K562 (cell line): Measurements from ENCODE around the gene CCDC136. TPM values are rescaled to one million over a fixed set of nuclear protein-coding genes. Genes with fewer than 3 reads are reported as not detected.
A peak's percentile ranks its signal among the peaks of the same experiment; 100 is the strongest.

Experiments
- C11orf30 ChIP-seq: fragments of 450-650 bp; IDR thresholded peaks from 2 replicates; pipeline ENCODE4 v1.6.1; 2016; ENCODE audit warnings: low read depth, mild to moderate bottlenecking
- CBX2 ChIP-seq: fragments of 200-600 bp; sonication (generic); IDR thresholded peaks from one replicate; pipeline ENCODE4 v1.6.1; 2012; ENCODE audit warnings: mild to moderate bottlenecking, low read length, inconsistent platforms; ENCODE audit not compliant: insufficient read depth, poor library complexity, severe bottlenecking
- CHD7 ChIP-seq: fragments of 200-600 bp; sonication (generic); IDR thresholded peaks from one replicate; pipeline ENCODE4 v1.6.1; 2012; ENCODE audit warnings: mild to moderate bottlenecking, low read depth, low read length, inconsistent platforms
- DPF2 ChIP-seq: fragments of 450-650 bp; IDR thresholded peaks from 2 replicates; pipeline ENCODE4 v1.6.1; 2016
- ETV1 ChIP-seq: fragments of 450-650 bp; conservative IDR thresholded peaks from 2 replicates; pipeline ENCODE4 v1.6.1; 2016; ENCODE audit warnings: missing genetic modification characterization, control low read depth, low read depth, missing compliant biosample characterization
- EWSR1 ChIP-seq: fragments of 450-650 bp; IDR thresholded peaks from 2 replicates; pipeline ENCODE4 v1.6.1; 2018; ENCODE audit warnings: borderline replicate concordance, mild to moderate bottlenecking, low read depth, moderate library complexity; ENCODE audit not compliant: partially characterized antibody
- GMEB1 ChIP-seq: fragments of 250-450 bp; sonication (Bioruptor Pico); IDR thresholded peaks from 2 replicates; pipeline ENCODE4 v1.4.0; 2020; ENCODE audit warnings: mild to moderate bottlenecking
- MEF2D ChIP-seq: conservative IDR thresholded peaks from 2 replicates; pipeline ENCODE4 v1.6.1; 2016; ENCODE audit warnings: low read depth, missing genetic modification characterization, missing compliant biosample characterization
- U2AF2 ChIP-seq: fragments of 200-400 bp; formaldehyde crosslinking; optimal IDR thresholded peaks from 2 replicates; pipeline ENCODE3; 2017; ENCODE audit warnings: low read depth, mild to moderate bottlenecking, low read length
- ZBTB9 ChIP-seq: fragments of 450-650 bp; formaldehyde crosslinking; IDR thresholded peaks from 2 replicates; pipeline ENCODE4 v1.4.0; 2020; ENCODE audit warnings: mild to moderate bottlenecking, moderate library complexity
- ZNF311 ChIP-seq: fragments of 250-450 bp; sonication (Bioruptor Pico); IDR thresholded peaks from 2 replicates; pipeline ENCODE4 v1.4.0; 2020; ENCODE audit warnings: mild to moderate bottlenecking, moderate library complexity
- ZNF316 ChIP-seq: fragments of 450-650 bp; IDR thresholded peaks from 2 replicates; pipeline ENCODE4 v1.6.1; 2016
- ZNF561 ChIP-seq: fragments of 450-650 bp; formaldehyde crosslinking; conservative IDR thresholded peaks from 2 replicates; pipeline ENCODE4 v1.4.0; 2020; ENCODE audit warnings: mild to moderate bottlenecking, moderate library complexity
- ZSCAN29 ChIP-seq: fragments of 450-650 bp; IDR thresholded peaks from 2 replicates; pipeline ENCODE4 v1.6.1; 2017
- polyA plus RNA-seq, 8 experiments: library from polyadenylated mRNA; depleted of rRNA in 4 of 8; stranded (reverse) in 5 of 8; unstranded in 3 of 8; fragments of >200 nt; fragmentation: Nextera tagmentation in 2 of 8; fragmentation: Illumina TruSeq in 1 of 8; extraction: Ambion mirVana in 2 of 8; extraction: Trizol in 1 of 8; gene quantifications; 2 replicates each; pipeline versions ENCODE4 v1.2.1 to v1.2.3, GENCODE V29; 2011 to 2014; ENCODE audit warnings: inconsistent platforms in 1 of 8, missing spikeins in 1 of 8
- total RNA-seq, 7 experiments: library from RNA; depleted of rRNA in 6 of 7; stranded (reverse); fragments of >200 nt in 6 of 7; fragmentation: Illumina TruSeq in 2 of 7; extraction: Trizol in 2 of 7; gene quantifications; 2 replicates each; pipeline versions ENCODE4 v1.2.1 to v1.2.3, GENCODE V29; 2011 to 2021; ENCODE audit warnings: low replicate concordance in 1 of 7

Gene CCDC136
- total and polyA plus RNA-seq, 9 of the 15 experiments (the other 6 are each of a cell fraction or from before 2014, with no cell fraction given), result 2.4 to 40.8 (median 26.5) TPM

- TF ChIP-seq CHD7 (no peak), ETV1 (0 out of 2 replicates have a peak, but pooled peaks have one; percentile 11), EWSR1 (no peak), U2AF2 (no peak), MEF2D (tag) (0 out of 2 replicates have a peak, but pooled peaks have one; percentile 22), ZSCAN29 (no peak), DPF2 (peak; percentile 52; the same call in 1 of the 2 replicates), C11orf30 (no peak), ZNF316 (no peak), ZNF561 (CRISPR knock-in tag) (no peak), ZBTB9 (CRISPR knock-in tag) (peak; percentile 80; the same call in 1 of the 2 replicates), GMEB1 (CRISPR knock-in tag) (no peak), ZNF311 (CRISPR knock-in tag) (no peak), CBX2 (no peak)
These were observed 70.3 kb downstream of the CCDC136 start (continued) for GRCh38 chr7:128861957-128862570.
